GM12865 (cell line): ENCODE data around the gene MCUR1.

Source experiments
- DNase-seq: peaks from one replicate; pipeline ENCODE4 v3.0.0; 2010; ENCODE audit warnings: low read depth
- H3K4me3 ChIP-seq: 2 replicates; pipeline ENCODE4 v1.5.1; 2011; ENCODE audit warnings: mild to moderate bottlenecking, low read depth, low read length, control low read depth
- TF ChIP-seq, protein P1 (sequence below): IDR thresholded peaks from 2 replicates; pipeline ENCODE4 v1.5.1; 2011; ENCODE audit warnings: low read length, control low read depth, low read depth, inconsistent platforms; ENCODE audit not compliant: insufficient read depth; ENCODE audit errors: missing control alignments

The MCUR1 gene

DNA sequence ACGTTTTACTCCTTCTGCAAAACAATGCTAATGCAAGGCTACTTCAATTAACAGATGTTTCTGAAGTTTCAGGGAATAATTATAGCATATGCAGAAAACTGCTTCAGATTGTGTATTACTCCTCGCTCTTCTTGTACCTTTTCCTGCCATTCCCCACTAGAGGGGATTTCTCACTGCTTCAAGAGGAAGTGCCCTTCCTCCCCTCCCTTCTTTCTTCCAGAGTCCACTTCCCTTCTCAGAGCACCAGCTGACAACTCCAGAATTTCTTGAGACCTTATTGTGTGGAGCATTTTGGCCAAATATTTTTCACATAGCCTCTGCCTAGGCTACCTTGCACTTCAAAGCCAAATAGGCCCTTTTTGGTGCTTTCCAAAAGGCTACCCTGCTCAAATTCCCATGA is 12.7 kb upstream of the MCUR1 start:
- no peak for DNase-seq
- TF ChIP-seq, protein P1, sequence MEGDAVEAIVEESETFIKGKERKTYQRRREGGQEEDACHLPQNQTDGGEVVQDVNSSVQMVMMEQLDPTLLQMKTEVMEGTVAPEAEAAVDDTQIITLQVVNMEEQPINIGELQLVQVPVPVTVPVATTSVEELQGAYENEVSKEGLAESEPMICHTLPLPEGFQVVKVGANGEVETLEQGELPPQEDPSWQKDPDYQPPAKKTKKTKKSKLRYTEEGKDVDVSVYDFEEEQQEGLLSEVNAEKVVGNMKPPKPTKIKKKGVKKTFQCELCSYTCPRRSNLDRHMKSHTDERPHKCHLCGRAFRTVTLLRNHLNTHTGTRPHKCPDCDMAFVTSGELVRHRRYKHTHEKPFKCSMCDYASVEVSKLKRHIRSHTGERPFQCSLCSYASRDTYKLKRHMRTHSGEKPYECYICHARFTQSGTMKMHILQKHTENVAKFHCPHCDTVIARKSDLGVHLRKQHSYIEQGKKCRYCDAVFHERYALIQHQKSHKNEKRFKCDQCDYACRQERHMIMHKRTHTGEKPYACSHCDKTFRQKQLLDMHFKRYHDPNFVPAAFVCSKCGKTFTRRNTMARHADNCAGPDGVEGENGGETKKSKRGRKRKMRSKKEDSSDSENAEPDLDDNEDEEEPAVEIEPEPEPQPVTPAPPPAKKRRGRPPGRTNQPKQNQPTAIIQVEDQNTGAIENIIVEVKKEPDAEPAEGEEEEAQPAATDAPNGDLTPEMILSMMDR = no peak
- H3K4me3 ChIP-seq = no peak overlapping the region

DNA sequence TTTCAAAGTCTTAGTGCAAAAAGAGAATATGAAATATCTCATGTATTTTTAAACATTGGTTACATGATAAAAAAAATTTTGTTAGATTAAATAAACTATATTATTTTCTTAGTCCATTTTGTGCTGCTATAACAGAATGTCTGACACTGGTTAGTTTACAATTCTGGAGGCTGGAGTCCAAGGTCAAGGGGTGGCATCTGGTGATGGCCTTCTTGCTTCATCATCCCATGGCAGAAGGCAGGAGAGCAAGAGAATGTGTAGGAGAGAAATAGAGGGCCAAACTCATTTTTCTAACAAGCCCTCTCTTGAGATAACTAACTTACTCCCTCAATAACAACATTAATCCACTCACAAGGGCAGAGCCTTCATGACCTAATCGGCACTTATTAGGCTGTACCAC is 11.5 kb upstream of the MCUR1 start:
- DNase-seq = no peak
- no peak overlapping the region for H3K4me3 ChIP-seq
- TF ChIP-seq, protein P1 = no peak

DNA sequence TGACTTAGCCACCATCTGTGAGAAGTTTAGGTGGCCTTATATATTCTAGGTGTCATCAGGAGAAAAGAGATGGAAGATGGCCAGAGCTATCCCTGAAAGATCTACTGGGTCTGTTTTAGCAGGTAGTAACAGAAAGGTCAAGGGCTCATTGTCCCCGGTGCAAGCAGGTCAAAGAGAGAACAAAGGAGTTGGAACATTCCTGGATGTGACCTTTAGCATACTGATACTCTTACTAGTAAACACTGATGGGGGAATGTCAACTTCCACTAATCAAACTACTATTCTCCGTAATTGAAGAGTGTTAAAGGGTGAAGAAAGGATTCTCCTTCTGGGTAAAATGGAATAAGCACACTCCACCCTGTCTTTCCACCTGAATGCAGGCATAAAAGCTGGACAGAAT is 4.0 kb upstream of the MCUR1 start:
- DNase-seq = no peak
- TF ChIP-seq, protein P1 = no peak
- H3K4me3 ChIP-seq = no peak overlapping the region

DNA sequence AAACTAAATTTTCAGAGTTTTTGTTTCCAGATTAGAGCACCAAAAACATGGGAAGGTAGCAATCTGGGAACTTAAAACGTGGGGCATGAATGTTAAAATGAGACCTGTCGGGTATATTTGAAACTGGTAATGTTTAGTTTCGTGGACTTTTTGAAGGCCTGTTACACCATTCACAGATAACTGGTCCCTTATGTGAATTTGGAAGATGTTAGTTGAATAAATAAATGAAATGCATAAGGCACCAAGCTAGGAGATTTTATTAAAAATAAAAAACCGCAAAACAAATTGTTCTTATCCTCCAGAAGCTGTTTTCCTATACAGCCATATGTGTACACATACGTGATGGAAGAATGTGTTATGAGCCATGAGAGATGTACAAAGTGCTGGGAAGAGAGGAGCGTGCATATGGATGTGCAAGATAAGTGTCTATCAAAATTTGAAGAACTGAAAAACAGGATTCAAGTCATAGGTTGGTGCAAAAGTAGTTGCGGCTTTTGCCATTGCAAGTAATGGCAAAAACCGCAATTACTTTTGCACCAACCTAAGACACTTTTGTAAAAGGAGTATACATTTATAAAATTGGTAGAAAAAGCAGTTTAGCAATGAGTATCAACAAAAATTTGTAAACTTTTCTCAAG is 700 bp upstream of the MCUR1 start:
- peak; percentile 75 for DNase-seq
- TF ChIP-seq, protein P1 = no peak
- peak overlapping the region; percentile 89 for H3K4me3 ChIP-seq

DNA sequence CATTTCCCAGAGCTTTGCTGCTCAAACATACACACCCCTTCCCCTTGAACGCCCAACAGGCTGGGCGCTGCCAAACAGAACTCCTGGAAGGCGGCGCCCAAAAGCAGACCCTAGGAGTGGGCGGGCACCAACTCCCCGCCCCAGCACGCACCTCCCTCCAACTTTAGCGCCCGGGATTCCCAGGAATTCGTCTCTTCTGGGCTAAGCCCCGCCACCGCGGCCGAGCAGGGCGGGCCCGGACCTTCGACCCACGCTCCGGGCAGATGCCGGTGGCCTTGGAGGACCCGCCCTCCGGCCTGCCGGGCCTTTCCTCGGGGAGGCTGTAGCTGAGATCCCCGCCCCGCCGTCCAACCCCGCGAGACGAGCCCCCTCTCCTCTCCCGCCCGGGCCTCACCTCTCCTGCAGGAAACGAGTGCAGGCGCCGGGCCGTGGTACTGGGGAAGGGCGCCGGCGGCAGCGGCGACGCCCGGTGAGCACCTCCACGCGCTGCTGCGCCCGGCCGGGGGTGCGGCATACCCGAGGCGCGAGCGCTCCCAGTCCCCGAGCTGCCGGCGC is 659 bp downstream of the MCUR1 start:
- DNase-seq = no peak
- TF ChIP-seq, protein P1 = no peak
- peak overlapping the region; percentile 96 for H3K4me3 ChIP-seq

DNA sequence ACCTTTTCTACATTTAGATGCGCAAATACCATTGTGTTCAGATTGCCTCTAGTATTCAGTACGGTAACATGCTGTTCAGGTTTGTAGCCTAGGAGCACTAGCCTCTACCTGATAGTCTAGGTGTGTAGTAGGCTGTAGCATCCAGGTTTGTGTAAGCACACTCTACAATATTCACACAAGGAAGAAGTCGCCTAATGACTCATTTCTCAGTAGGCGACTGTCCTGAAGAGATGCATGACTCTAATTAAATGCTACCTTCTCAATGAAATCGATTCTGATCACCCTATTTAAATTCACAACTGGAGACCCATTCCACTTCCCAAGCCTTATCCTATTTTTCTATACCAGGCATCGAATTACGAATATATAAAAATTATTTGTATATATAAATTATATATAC is 1.3 kb downstream of the MCUR1 start:
- TF ChIP-seq, protein P1 = no peak
- peak overlapping the region; percentile 96 for H3K4me3 ChIP-seq
- DNase-seq = peak; percentile 13

DNA sequence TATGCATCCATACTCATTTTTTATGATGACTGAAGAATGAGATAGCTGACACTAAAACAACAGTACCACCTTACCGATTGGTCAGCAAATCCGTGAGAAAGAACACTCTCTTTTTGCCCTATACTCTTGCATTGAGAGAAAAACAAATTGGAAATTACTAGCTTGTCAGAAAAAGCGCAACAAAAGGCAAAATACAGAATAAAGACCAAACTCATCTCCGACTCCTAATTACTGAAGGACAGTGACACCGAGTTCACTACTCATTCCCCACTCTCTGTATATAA is 2.1 kb downstream of the MCUR1 start:
- TF ChIP-seq, protein P1 = no peak
- no peak overlapping the region for H3K4me3 ChIP-seq
- DNase-seq = no peak
